ENCODE measurements around the gene UBA3.

UBA3 gene

DNA sequence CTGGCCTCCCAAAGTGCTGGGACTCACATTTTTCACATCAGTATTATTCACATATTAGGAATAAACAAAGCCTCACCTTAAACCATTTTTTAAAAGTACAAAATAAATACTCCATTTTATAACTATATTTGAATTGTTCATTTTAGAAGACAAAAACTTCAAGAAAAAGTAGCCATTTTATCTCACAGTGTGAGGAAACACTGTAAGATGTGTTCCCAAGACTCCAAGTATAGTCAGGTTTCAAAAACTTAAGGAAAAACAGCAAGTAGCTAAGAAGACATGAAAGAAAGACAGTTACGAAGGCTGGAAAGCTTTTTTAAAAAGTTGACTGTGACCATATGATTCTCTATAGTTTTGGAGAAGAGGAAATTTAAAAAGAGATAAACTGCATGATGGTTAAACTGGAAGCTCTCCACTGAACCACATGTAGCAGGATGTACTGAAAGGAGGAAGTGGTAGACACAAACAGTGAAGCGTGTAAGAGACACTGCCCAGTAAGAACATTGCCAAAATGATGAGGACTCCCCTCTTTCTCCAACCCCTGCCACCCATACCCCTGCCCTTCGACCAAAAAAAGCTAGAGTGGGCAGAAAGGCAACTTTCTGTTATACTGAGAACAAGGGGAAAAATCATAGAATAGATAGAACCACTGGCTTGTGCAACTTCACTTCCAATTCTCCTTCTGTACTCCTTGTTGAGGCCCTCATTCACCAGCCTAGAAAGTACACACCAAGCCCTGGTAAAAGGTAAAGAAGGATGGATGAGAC lies 21.8 kb downstream of the UBA3 start:
- TF ChIP-seq CTCF (IDR thresholded peaks at IDR 0.05): no peak
- no peak overlapping the region for H3K4me3 ChIP-seq (ENCODE audit: low read depth, low read length)
- H3K9me3 ChIP-seq (ENCODE audit: control insufficient read depth, low read length): no peaks in the 10 kb centered on the region
- no peaks in the 10 kb centered on the region for H3K4me1 ChIP-seq
- no peak overlapping the region for H3K27ac ChIP-seq
- H2AFZ ChIP-seq: no peak overlapping the region
- H3K27me3 ChIP-seq (ENCODE audit: control insufficient read depth, insufficient read depth, low read length): no peaks in the 10 kb centered on the region
- no peak overlapping the region for H3K9ac ChIP-seq
- no peaks in the 10 kb centered on the region for H3K79me2 ChIP-seq
- no peaks in the 10 kb centered on the region for H3K36me3 ChIP-seq (ENCODE audit: control insufficient read depth, insufficient read depth, low read length)
- no peak overlapping the region for H3K4me2 ChIP-seq (ENCODE audit: low read length)

GRCh38 chr3:69052472-69052898 lies 27.7 kb downstream of the UBA3 start:
- H3K9ac ChIP-seq: no peak overlapping the region
- H3K4me1 ChIP-seq: no peaks in the 10 kb centered on the region
- no peaks in the 10 kb centered on the region for H3K9me3 ChIP-seq (ENCODE audit: control insufficient read depth, low read length)
- peak overlapping the region; percentile 74 for H3K4me2 ChIP-seq (ENCODE audit: low read length)
- peak overlapping the region; percentile 77 for H3K4me3 ChIP-seq (ENCODE audit: low read depth, low read length)
- H3K27ac ChIP-seq: peak overlapping the region; percentile 86
- peaks cover 19% of the 10 kb centered on the region for H3K79me2 ChIP-seq
- no peak for TF ChIP-seq CTCF (IDR thresholded peaks at IDR 0.05)
- no peaks in the 10 kb centered on the region for H3K27me3 ChIP-seq (ENCODE audit: control insufficient read depth, insufficient read depth, low read length)
- peak overlapping the region; percentile 78 for H2AFZ ChIP-seq
- H3K36me3 ChIP-seq (ENCODE audit: control insufficient read depth, insufficient read depth, low read length): no peaks in the 10 kb centered on the region

DNA sequence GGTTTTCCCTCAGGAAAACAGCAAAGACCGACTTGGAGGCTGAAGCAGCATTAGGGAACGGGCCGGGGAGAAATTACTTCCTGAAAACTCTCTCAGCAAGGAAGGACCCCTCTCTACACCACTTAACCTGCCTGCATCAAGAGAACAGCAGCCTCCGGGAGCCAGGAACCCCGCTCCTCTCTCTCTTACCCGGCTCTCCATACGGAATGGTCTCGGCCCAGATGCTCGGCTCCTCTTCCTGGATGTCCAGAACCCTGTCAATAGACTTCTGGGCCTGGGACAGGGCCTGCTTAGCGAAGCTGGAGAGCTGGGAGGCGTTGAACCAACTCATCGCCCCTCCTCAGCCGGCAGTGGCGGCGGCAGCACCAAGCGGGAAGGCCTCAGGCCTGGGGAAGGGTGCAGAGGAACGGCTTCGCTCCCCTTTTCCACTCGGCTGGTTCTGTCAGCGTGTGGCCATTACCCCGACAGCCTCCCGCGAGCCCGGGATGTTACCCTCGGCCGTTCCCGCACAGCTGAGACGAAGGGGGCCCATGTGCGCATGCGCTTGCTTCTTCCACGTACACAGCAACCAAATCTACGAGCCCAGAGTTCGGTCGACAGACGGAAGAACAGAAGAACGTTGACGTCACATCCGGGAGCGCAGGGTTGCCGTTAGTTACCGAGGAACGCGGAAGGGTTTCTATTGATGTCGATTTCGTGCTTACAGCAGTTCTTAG lies 28.3 kb downstream of the UBA3 start, which contains the start of gene TMF1:
TSS of gene TMF1 (minus strand) at position 578 of the 716 bp plus-strand sequence. CDS start at position 331, 247 bp downstream.
- peak within 1 kb of the TSS; percentile 77 for H3K4me3 ChIP-seq (ENCODE audit: low read depth, low read length)
- peak within 1 kb of the TSS; percentile 59 for H3K9ac ChIP-seq
- TF ChIP-seq CTCF (IDR thresholded peaks at IDR 0.05): no peak
- no peaks in the 10 kb centered on the region for H3K36me3 ChIP-seq (ENCODE audit: control insufficient read depth, insufficient read depth, low read length)
- peak within 1 kb of the TSS; percentile 86 for H3K27ac ChIP-seq
- peak within 1 kb of the TSS; percentile 74 for H3K4me2 ChIP-seq (ENCODE audit: low read length)
- H3K79me2 ChIP-seq: peaks cover 19% of the 10 kb centered on the region
- no peaks in the 10 kb centered on the region for H3K27me3 ChIP-seq (ENCODE audit: control insufficient read depth, insufficient read depth, low read length)
- H3K9me3 ChIP-seq (ENCODE audit: control insufficient read depth, low read length): no peaks in the 10 kb centered on the region
- H2AFZ ChIP-seq: peak within 1 kb of the TSS; percentile 78
- no peaks in the 10 kb centered on the region for H3K4me1 ChIP-seq

GRCh38 chr3:69048990-69049389 lies 31.2 kb downstream of the UBA3 start:
- H3K9me3 ChIP-seq (ENCODE audit: control insufficient read depth, low read length): no peaks in the 10 kb centered on the region
- no peak overlapping the region for H3K9ac ChIP-seq
- H3K27ac ChIP-seq: no peak overlapping the region
- H3K4me2 ChIP-seq (ENCODE audit: low read length): no peak overlapping the region
- no peak for TF ChIP-seq CTCF (IDR thresholded peaks at IDR 0.05)
- peaks cover 19% of the 10 kb centered on the region for H3K79me2 ChIP-seq
- no peaks in the 10 kb centered on the region for H3K4me1 ChIP-seq
- H3K4me3 ChIP-seq (ENCODE audit: low read depth, low read length): no peak overlapping the region
- H2AFZ ChIP-seq: no peak overlapping the region
- no peaks in the 10 kb centered on the region for H3K27me3 ChIP-seq (ENCODE audit: control insufficient read depth, insufficient read depth, low read length)
- no peaks in the 10 kb centered on the region for H3K36me3 ChIP-seq (ENCODE audit: control insufficient read depth, insufficient read depth, low read length)
